HG03025 (cell line): ENCODE data around the gene AOPEP.

Source experiments
- ATAC-seq: cut with Tn5 transposase; IDR thresholded peaks from one replicate; pipeline ENCODE4 v1.9.1; 2021; ENCODE audit warnings: mild to moderate bottlenecking, moderate library complexity; ENCODE audit not compliant: unreplicated experiment, low FRiP score

Gene AOPEP

DNA sequence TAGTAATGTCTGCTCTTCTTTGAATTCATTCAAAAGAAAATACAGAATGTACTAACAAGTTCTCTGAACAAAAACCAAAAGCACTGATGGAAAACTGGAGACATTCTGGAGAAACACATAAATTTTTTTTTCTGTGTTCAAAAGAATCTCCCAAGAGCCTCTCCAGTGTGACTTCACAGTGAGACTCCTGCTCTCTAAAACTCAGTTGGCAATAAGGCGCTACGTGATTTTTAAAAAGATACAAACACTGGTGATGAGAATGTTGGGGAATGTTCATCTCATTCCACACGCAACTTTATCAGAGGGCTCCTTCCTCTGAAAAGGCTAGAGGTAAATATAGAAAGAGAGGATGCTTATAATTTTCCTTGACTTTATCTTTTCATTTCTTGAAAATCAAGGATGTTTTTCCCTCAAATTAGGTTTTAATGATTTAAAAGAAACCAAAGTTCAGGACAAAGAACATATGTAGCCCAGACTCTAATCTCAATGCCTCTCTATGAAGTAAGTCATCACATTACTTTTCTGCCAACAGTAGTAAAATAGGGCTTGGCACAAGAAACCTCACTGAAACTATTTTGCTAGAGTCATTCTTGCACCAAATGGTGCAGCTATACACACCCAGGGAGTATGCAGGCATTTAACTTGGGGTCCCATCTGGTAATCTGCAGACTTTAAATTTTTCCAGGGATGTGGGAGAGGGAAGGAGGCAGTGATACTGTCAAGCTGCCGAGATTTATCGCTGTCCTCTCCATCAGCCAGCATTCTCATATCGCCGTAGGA is 12.9 kb upstream of the AOPEP start:
- ATAC-seq, result no peak

DNA sequence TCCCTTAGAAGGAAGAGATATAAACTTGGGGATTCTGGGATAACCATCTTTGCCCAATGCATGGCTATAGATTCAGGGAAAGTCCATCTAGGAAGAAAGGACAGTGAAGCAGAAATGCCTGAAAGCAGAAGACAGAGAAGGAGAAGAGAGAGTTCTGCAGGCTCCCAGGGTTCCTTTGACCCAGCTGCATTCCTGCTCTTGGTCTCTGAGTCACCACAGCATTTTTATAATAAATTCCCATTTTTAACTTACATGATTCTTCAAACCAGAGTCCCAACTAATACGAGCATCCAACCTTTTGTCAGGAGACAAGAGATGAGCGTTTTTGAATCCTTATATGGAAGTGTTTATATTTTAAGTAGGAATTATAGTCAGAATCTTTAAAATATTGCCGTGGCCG is 12.0 kb upstream of the AOPEP start:
- no peak for ATAC-seq

DNA sequence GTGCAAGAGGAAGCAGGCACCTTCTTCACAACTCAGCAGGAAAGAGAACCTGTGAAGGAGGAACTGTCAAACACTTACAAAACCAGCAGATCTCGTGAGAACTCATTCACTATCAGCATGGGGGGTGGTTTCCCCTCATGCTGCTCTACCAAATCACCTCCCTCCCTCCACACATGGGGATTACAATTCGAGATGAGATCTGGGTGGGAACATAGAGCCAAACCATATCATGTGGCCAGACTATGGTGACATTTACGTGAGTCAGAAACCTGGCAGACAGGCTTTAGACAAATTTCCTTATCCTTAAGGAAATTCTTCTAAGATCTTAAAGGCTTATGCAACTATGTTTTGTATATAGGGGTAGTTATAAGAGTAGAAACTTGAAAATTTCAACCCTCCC is 8.7 kb upstream of the AOPEP start:
- no peak for ATAC-seq

DNA sequence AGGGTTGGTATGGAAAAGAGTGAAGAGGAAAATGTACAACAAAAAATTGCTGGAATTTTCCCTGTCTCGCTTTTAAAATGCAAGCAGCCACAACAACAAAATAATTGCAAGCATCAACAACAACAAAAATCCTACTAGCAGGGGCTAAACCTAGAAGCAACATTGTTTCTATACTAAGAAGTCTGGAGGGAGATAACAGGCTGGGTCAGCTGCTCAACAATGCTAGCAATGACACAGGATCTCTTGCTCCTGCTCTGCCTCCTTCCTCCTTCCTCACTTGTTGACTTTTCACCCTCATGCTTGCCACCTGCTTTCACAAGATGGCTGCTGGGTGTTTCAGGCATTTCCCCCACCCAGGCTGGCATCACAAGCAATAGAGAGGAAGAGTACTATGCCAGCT is 7.6 kb upstream of the AOPEP start:
- ATAC-seq, result no peak

DNA sequence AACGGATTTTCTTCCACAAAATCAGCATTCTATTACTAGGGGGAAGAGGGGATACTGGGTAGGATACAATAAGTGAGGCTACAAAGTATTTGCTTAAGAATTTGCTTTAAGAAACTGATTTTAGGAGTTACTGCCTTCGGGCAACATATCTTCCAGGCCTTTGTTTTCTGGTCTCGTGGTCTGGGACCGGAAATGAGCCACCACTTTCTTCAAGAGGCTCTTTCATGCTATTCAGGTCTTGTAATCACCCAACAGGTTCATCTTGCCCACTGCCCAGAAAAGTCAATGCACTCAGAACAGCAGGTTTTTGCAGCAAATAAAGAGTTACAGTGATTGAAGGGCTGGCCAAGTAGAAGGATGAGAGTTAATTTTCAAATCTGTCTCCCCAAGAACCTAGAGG is 6.6 kb upstream of the AOPEP start:
- ATAC-seq, result no peak

DNA sequence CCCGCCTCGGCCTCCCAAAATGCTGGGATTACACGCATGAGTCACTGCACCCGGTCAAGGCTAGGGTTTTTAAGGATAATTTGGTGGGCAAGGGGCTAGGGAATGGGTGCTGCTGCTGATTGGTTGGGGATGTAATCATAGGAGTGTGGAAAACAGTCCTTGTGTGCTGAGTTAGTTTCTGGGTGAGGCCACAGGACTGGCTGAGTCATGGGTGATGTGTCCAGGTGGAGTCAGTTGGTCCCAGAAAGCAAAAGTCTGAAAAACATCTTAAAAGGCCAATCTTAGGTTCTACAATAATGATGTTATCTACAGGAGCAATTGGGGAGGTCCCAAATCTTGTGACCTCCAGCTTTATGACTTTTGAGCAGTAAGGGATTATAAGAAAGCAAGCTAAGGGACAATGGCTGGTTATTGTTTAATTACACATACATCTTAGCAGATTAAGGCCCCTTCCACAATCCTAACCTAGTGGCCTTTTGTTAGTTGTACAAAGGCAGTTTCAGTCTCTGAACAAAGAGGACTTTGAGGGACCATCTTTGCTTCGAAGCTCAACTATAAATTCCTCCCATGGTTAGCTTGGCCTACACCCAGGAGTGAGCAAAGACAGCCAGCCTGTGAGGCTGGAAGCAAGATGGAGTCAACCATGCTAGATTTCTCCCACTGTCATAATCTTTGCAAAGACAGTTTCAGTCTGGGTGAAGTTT is 5.5 kb upstream of the AOPEP start:
- no peak for ATAC-seq

DNA sequence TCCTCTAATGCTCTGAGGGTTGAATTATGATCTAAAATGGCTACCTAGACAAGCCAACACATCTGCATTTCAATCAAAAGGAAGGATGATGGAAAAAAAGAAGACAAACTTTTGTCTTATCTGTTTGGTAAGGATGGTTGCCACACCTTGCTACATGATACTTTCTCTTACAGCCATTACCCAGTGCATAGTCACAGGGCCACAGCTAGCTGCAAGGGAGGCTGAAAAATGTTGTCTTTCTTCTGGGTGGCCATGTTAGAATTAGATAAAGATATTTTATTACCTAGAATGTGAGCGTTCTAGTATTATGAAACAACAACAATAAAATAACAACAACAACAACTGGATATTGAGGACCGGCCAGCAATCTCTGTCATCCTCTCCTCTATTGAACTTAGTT is 4.7 kb upstream of the AOPEP start:
- no peak for ATAC-seq

DNA sequence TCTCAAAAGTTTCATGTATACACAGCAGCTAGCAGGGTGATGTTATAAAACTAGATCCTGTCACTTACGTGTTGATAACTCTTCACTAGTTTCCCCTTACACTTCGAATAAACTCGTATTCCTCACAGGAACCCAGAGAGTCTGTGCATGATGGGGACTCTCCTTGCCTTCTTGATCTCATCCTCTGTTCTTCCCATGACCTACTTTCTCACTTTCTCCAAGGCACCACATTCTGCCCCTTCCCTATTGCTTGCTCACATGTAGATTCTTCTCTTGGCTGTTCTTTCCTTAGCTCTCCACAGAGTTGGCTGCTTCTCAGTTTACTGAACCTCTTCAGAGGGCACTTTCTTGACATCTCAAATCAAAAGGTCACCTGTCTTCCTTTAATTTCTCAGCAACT is 1.2 kb upstream of the AOPEP start:
- no peak for ATAC-seq

DNA sequence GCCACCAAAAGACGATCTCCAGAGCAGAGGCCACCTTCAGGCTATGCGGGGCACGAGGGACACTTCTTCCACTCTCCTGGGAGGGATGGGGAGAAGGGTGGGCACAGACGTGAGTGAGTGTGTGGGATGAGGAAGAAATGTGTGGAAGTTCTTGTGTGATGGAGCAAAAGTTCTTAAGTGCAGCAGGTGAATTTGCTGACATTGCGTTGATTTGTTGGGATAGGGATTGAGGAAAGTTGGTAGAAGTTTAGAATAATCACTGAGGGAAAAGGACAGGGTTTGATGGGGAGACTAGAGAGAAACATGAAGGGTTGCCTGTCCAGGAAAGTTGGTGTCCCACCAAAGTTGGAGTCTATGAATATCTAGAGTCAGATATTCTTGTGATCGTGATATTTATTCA is 2.2 kb downstream of the AOPEP start:
- no peak for ATAC-seq

DNA sequence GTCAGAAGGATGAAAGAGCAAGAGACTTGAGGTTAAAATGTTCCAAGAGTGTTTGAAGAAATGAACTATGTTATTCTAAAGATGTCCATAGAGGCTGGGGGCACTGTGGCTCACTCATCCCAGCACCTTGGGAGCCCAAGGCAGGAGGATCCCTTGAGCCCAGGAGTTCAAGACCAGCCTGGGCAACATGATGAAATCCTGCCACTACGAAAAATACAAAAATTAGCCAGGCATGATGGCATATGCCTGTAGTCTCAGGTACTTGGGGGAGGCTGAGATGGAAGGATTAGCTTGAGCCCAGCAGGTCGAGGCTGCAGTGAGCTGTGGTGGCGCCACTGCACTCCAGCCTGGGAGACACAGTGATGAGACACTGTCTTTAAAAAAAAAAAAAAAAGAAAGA is 2.7 kb downstream of the AOPEP start:
- no peak for ATAC-seq

DNA sequence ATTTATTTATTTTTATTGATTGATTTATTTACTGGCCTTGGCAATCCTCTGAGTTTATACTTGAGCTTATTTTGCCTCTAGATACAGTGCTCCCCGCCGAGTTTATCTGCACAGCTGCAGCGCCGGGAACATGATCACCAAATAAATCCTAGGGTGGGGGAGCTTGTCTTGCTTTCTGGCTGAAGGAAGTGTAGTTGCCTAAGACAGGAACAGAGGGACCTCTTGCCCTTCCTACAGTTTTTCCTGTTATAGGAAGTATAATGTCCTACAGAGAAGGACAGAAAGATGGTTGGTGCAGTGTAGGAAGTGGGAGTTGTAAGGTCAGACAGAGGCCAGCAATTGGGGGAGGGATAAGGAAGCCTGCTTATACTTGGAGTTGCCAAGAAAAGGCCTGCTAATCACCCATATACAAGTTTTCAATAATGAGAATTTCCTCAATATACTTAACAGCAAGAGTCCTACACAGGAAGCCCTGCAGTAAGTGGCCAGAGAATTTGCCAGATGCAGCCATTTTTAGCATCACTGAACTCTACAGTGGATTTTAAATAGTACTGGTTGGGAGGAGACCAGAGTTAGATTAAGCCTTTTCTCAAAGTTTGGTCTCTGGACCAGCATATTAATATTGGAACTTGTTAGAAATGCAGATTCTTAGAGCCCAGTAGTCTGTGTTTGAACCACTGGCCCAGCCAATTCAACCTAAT is 7.7 kb downstream of the AOPEP start:
- no peak for ATAC-seq

DNA sequence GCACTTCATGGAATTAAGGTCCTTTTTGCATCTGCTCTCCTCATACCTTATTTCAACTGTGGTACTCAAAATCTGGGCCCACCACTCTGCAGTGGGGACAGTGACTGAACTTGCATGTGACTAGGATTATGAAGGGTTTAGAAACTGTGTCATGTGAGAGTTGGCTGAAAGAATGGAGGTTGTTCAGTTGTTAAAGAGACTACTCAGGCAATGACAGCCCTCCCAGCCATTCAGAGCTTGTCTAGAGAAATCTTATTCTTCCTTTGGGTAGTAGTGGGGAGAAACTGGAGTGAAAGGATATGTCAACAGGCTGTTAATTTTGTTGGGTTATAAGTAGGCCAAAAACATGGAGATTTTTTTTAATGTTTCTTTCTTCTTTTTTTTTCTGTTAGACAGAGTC is 10.3 kb downstream of the AOPEP start:
- ATAC-seq, result no peak

DNA sequence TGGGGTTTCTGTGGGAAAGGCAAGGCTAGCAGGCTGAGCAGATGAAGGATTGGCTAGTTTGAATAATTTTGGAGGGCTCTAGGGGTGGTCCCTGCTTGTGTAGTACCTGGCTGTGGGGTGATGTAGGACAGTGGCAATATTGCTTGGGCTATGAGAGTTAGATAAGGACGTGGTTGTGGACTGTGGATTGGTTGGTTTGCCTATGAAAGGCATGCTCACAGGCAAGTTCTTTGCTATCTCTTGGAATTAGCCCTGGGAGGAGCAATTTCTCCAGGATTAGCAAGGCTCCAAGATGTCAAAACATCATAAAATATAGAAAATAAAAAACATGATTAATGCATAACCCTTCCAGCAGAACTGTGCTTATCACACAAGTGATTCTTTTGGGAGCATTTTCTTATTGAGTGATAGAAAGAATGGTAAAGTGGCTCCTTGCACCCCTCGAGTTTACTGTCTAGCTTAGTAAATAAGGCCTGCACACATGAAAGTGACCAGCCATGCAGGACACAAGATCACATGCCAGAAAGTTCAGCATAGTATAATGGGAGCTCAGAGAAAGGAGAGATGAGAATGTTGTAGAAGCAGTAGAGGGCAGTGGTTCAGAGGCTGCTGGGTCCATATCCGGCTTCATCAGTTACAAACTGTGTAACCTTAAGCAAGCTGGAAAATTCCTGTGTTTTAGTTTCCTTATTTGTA is 13.8 kb downstream of the AOPEP start:
- no peak for ATAC-seq

DNA sequence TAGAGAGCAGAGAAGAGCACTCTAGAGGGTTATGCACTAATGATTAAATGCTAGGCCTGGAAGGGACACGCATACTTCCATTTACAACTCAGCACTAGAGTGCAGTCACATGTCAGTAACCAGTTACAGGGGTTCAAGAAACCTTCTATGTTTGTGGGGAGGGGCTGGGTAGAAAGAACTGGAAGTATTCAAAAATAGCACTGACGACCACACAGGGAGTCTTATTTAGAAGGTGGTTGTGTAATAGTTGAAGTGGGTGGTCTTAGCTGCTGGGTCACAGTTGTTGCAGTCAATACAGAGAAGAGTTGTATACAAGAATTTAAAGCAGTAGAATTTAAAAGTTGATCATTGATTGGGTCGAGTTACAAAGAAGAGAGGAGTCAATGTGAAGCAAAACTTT is 15.4 kb downstream of the AOPEP start:
- no peak for ATAC-seq

DNA sequence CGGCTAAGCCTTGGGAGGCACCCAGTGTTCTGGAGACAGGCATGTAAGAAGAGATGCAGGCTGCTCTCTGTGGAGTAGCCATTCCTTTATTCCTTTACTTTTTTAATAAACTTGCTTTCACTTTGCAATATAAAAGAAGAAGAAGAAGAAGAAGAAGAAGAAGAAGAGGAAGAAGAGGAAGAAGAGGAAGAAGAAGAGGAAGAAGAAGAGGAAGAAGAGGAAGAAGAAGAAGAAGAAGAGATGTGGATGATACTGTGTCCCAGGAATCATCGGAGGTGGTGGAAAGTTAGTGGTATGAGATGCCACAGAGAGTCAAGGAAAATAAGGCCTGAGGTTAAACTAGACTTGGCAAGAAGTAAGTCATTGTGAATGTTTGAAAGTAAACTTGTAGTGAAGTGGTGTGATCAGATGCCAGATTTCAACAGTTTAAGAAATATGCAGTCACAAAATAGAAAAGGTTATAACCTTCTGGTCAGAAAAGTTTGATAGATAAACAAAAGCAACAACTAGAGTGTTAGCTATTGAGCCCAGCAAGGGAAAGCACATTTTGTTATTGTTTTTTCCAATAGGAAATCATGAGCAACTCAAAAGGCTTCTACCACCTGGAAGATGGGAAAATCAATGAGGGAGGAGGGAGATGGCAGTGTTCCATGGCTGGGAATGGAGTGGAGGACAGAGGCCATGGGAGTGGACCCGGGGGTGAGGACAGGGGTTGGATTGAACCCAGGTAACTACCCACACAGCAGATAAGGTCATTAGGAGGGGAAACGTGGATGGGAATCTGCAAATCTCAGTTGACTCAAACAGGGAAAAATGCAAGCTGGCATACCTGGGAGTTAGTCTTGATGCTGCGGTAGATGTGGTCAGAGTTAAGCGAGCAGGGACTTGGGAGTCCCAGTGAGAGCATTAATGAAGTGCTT is 16.8 kb downstream of the AOPEP start:
- ATAC-seq, result no peak

DNA sequence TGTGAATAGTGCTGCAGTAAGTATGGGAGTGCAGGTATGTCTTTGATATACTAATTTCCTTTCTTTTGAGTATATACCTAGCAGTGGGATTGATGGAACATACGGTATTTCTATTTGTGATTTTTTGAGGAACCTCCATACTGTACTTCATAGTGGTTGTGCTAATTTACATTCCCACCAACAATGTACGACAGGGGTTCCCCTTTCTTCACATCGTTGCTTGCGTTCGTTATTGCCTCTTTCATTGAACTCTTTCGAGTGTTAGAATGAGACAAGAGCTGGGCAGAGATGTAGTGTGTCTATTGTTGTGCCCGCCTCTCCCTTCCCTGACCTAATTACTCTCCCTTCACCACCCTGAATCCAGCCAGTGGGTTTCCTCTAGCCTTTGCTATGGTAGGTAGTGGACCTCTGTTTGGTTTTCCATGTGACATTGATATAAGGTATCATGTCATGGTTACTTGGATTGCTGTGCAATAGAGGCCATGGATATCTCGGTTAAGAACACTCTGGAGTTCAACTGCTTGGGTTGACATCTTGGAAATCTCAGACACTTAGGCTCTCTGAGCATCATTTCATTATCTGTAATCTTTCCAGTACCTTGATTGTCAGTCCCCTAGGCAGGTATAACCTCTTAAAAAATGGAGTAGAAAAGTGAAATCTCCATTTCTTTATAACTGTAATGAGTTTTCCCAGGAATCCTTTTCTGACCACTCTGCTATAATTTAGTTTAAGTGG is 19.5 kb downstream of the AOPEP start:
- ATAC-seq, result no peak

DNA sequence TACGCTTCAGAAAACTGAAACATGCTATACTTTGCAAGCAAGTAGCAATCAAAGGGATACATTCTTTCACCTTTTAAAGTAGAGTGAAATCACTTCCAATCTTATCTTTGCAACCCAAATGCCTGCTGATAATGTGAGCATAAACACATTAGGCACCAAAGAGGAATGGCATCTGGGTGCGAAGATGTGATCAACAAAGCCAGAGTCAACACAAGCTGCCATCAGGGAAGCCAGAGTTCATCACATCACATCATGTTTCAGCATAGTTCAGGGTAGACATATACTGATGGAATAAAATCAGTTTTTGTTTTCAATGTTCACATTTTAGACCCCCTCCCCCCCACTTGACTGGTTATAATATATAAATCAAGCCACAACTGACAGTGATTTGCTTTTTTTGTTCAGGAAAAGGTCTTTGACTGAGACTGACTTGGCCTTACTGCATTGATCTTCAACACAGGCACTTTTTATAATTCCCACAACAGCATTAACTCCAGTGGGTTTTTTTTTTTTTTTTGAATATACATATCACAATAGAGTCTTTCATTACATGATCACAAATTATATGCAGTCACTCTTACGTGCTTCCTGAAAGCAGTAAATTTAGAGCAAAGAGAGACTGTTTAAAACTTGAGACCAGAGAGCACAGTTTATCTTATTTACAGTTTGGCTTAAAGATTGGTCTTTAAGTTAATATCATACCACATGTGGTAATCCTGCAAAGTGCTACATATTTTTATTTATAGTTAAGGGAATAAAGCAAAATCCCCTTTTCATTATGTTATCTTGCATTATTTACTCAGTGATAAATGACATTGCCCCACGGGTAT is 20.3 kb downstream of the AOPEP start:
- ATAC-seq, result no peak

DNA sequence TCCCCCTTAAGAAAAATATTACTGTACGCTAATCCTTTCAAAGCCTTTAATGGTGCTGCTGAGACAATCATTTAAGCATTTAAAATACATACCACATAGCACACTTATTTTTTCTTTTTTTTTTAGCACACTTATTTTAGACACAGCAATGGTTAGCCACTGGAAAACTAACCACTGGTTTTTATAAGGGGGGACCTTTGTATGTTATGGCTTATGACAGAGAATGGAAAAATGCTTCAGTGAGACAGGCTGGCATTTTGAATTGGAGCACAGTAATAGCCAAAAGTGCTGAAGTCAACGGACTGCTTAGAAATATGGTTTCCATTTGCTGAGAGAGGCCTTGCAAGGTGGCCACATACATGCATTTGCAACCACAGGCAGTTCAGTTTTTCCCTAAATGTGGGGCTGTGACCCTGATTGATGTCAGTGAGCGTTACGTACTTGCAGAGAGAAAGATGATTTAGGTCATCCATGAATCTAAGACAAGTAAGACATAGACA is 28.5 kb downstream of the AOPEP start:
- no peak for ATAC-seq
